ENCODE measurements around the gene TMEM106B. TPM values are rescaled to one million over a fixed set of nuclear protein-coding genes. Genes with fewer than 3 reads are reported as not detected.
"Not testable (repeated sequence)": the region's sequence is repeated elsewhere in the genome, so short reads cannot be mapped to it uniquely, and the experiment has no call there.

Gene TMEM106B
- polyA plus RNA-seq, 1 experiment = 25.1 TPM

- no peak for TF ChIP-seq CTCF (IDR thresholded peaks at IDR 0.05; ENCODE audit: insufficient read depth, low read depth, low read length)
- no peak overlapping the region for H3K4me3 ChIP-seq (ENCODE audit: low read depth, low read length)
- ChIA-PET POLR2A (no interaction called here), CTCF (no interaction called here)
- peaks cover 4% of the 10 kb centered on the region for H3K36me3 ChIP-seq (ENCODE audit: control insufficient read depth, insufficient read depth, low read length)
- no peak for DNase-seq (ENCODE audit: low read depth)
- H3K27me3 ChIP-seq (ENCODE audit: control insufficient read depth, insufficient read depth, low read length) = no peaks in the 10 kb centered on the region
Observed at GRCh38 chr7:12220389-12221046, 9.4 kb downstream of the TMEM106B start.

- ChIA-PET POLR2A (no interaction called here), CTCF (no interaction called here)
- DNase-seq (ENCODE audit: low read depth) = no peak
- TF ChIP-seq CTCF (IDR thresholded peaks at IDR 0.05; ENCODE audit: insufficient read depth, low read depth, low read length) = no peak
- Histone ChIP-seq H3K36me3 (ENCODE audit: control insufficient read depth, insufficient read depth, low read length) (peaks cover 4% of the 10 kb centered on the region), H3K27me3 (ENCODE audit: control insufficient read depth, insufficient read depth, low read length) (no peaks in the 10 kb centered on the region), H3K4me3 (ENCODE audit: low read depth, low read length) (no peak overlapping the region)
Observed at GRCh38 chr7:12221414-12221813, 10.3 kb downstream of the TMEM106B start.

DNA sequence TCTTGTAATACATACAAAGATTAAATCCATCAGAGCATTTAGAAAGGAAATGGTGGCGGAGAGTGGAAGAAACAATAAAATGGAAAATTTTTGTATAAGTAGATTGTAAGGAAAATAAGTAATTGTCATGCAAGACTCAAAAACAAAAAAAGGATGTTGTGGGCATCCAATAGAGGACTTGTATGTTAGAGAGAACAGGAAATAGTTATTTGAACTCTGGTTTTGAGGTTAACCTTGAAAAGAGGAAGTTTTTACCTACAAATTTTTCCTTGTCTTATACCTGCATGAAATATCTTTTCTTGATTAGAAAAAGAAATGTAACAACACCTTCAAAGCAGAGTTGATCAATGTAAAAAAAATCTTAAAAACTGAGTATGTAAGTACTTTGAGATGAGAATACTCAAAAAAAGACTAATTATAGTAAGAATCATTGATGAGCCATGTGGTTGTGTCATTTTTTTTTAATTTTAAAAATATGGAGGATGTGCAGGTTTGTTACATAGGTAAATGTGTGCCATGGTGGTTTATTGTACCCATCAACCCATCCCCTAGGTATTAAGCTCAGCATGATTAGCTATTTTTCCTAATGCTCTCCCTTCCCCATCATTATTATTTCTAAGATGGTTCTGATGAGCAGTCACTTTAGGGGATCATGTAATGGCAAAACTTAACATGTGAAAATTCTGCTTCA lies 11.9 kb downstream of the TMEM106B start:
- DNase-seq (ENCODE audit: low read depth) = no peak
- Histone ChIP-seq H3K4me3 (ENCODE audit: low read depth, low read length) (no peak overlapping the region), H3K27me3 (ENCODE audit: control insufficient read depth, insufficient read depth, low read length) (no peaks in the 10 kb centered on the region), H3K36me3 (ENCODE audit: control insufficient read depth, insufficient read depth, low read length) (peaks cover 4% of the 10 kb centered on the region)
- ChIA-PET CTCF (interaction anchor here (0.6 kb wide), 1 partner anchor 1943 kb away, joined by 3 read pairs; no protein-coding TSS in a partner anchor), POLR2A (no interaction called here)
- TF ChIP-seq CTCF (IDR thresholded peaks at IDR 0.05; ENCODE audit: insufficient read depth, low read depth, low read length) = no peak

DNA sequence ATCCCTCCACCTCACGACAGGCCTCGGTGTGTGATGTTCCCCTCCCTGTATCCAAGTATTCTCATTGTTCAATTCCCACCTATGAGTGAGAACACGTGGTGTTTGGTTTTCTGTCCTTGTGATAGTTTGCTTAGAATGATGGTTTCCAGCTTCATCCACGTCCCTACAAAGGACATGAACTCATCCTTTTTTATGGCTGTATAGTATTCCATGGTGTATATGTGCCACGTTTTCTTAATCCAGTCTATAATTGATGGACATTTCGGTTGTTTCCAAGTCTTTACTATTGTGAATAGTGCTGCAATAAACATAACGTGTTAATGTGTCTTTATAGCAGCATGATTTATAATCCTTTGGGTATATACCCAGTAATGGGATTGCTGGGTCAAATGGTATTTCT lies 13.9 kb downstream of the TMEM106B start:
- H3K36me3 ChIP-seq (ENCODE audit: control insufficient read depth, insufficient read depth, low read length); CTCF ChIA-PET; H3K27me3 ChIP-seq (ENCODE audit: control insufficient read depth, insufficient read depth, low read length); DNase-seq (ENCODE audit: low read depth); H3K4me3 ChIP-seq (ENCODE audit: low read depth, low read length); POLR2A ChIA-PET: not testable (repeated sequence)

DNA sequence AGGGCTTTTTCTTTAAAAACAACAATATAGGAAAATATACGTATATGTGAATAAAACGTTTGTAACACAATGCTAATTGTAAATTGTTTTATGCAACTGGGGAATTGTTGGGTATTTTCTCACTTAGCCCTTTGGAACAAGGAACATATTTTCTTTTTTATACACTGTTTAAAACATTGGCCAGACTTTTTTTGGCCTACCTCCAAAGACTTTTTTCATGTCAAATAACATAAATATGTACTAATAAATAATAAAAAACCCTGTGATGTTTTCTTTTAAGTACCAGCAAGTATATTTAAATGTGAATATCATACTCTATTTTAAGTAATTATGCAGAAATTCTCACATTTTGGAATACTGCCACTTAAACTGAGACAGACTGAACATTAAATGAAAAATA lies 15.7 kb downstream of the TMEM106B start:
- no peak for DNase-seq (ENCODE audit: low read depth)
- Histone ChIP-seq H3K27me3 (ENCODE audit: control insufficient read depth, insufficient read depth, low read length) (no peaks in the 10 kb centered on the region), H3K36me3 (ENCODE audit: control insufficient read depth, insufficient read depth, low read length) (peaks cover 1% of the 10 kb centered on the region; the same call in 1 of the 2 replicates), H3K4me3 (ENCODE audit: low read depth, low read length) (no peak overlapping the region)
- ChIA-PET CTCF (no interaction called here), POLR2A (no interaction called here)
- no peak for TF ChIP-seq CTCF (IDR thresholded peaks at IDR 0.05; ENCODE audit: insufficient read depth, low read depth, low read length)

Measured in BJ (cell line).